ENCODE data around the gene CD300LG.

The CD300LG gene

DNA sequence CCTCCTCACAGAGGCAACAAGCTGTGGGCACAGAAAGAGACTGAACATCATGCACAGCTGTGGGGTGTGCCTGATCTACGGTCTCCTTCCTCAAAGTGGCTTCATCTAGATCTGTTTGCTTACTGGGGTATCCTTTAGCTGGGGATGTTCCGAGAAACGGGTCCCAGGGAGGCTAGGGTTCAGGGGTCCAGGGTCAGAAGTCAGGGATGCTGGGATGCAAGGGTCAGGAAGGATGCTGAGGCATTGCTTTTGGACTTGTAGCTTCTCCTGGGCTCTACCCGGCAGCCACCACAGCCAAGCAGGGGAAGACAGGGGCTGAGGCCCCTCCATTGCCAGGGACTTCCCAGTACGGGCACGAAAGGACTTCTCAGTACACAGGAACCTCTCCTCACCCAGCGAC is 6.6 kb downstream of the CD300LG start:
- no peak for TF ChIP-seq ZFX (IDR thresholded peaks at IDR 0.05; ENCODE audit: borderline replicate concordance)
- TF ChIP-seq, protein P1, sequence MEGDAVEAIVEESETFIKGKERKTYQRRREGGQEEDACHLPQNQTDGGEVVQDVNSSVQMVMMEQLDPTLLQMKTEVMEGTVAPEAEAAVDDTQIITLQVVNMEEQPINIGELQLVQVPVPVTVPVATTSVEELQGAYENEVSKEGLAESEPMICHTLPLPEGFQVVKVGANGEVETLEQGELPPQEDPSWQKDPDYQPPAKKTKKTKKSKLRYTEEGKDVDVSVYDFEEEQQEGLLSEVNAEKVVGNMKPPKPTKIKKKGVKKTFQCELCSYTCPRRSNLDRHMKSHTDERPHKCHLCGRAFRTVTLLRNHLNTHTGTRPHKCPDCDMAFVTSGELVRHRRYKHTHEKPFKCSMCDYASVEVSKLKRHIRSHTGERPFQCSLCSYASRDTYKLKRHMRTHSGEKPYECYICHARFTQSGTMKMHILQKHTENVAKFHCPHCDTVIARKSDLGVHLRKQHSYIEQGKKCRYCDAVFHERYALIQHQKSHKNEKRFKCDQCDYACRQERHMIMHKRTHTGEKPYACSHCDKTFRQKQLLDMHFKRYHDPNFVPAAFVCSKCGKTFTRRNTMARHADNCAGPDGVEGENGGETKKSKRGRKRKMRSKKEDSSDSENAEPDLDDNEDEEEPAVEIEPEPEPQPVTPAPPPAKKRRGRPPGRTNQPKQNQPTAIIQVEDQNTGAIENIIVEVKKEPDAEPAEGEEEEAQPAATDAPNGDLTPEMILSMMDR (IDR thresholded peaks at IDR 0.05) = no peak
- no peak overlapping the region for H3K27ac ChIP-seq

DNA sequence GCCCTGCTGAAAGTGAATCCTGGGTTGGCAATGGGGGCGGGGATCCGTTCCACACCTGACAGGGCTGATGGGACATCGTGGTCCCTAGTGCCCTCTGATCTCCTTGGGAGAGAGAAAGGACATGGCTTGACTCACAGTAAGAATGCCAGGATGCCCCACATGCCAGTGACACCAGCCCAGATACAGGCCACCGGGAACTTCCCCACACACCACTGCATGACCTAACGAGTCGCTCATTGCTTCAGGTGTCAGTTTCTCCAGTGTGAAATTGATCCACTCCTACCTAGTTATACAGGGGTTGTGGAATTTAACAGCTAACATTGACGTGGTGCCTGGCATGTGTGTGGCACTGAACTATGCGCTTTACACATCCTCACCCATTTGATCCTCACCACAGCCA is 7.5 kb downstream of the CD300LG start:
- TF ChIP-seq ZFX (IDR thresholded peaks at IDR 0.05; ENCODE audit: borderline replicate concordance) = no peak
- TF ChIP-seq, protein P1 (IDR thresholded peaks at IDR 0.05) = no peak
- no peak overlapping the region for H3K27ac ChIP-seq

DNA sequence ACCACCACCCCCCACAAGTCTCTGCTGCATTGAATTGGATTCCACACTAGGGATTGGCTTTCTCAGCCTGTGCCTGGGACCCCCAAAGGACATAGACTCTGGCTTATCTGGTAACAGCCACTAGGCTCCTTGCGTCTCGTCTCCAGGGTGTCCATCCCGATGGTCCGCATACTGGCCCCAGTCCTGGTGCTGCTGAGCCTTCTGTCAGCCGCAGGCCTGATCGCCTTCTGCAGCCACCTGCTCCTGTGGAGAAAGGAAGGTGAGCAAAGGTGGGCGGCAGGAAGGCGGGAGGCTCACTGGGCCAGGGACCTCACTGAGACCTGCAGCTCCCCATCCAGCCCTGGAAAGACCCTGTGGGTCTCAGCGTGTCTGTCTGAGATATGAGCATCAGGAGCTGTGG is 8.1 kb downstream of the CD300LG start:
- H3K27ac ChIP-seq = no peak overlapping the region
- no peak for TF ChIP-seq ZFX (IDR thresholded peaks at IDR 0.05; ENCODE audit: borderline replicate concordance)
- TF ChIP-seq, protein P1 (IDR thresholded peaks at IDR 0.05) = no peak

DNA sequence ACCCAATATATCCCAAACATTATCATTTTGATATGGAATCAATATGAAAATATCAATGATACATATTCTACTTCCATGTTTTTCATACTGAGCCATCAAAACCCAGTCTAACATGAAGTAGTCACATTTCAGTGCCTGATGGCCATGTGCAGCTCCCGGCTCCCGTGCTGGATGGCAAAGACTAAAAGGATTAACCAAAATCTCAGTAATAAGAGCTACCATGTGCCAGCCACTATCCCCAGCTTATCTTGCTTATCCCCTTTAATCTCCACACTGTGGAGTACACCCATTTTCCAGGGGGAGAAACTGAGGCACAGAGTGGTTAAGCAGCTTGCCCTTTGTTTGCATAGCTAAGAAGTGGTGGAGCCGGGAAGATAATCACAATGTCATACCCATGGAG is 9.2 kb downstream of the CD300LG start:
- no peak overlapping the region for H3K27ac ChIP-seq
- no peak for TF ChIP-seq ZFX (IDR thresholded peaks at IDR 0.05; ENCODE audit: borderline replicate concordance)
- TF ChIP-seq, protein P1 (IDR thresholded peaks at IDR 0.05) = no peak

DNA sequence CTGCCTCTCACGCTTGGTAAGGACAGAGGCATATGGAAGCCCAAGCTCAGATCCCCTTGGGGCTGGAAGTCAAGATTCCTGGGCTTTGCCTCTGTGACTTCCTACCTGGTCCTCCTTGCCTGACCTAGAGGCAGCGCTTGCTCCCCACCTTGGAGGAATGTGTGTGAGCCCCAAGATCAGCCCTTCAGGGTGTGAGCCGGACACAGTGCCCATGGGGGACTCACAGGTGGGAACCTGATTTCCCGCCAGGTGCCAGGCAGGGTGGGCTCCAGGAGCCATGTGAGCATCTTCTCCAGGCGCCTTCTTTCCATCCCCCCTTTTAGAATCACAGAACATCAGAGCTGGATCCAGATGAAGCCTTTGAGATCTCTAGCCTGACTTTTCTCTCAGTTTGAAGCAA is 10.2 kb downstream of the CD300LG start:
- TF ChIP-seq, protein P1 (IDR thresholded peaks at IDR 0.05) = no peak
- no peak for TF ChIP-seq ZFX (IDR thresholded peaks at IDR 0.05; ENCODE audit: borderline replicate concordance)
- H3K27ac ChIP-seq = no peak overlapping the region

DNA sequence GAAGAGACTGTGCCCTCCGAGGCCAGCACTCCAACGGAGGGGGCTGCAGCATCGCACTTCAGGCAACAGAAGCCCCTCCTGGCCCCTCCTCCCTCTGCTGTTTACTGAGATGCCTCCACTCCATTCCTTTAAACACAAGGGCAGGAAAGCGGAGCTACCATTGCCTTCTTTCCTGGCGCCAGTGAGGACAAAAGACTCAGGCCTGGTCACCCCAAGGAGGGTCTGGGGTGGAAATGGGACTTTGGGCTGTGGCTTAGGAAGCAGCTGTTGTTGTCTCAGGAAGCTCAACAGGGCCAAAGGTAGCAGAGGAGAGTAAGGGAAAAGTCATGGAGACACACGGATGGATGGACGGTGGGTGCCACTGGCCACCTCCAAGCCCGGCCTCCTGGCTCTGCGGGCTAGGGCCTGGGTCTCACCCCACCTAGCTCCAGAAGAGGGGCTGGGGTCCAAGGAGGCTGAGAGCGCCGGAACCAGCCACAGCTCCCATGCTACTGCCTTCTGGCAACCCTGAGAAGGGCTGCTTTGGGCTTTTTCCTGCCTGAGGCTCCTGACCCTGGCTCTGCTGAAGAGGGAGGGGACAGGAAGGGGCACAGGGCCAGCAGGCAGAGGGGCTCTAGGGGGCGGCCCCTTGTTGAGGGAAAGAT is 11.1 kb downstream of the CD300LG start:
- TF ChIP-seq, protein P1 (IDR thresholded peaks at IDR 0.05) = no peak
- no peak for TF ChIP-seq ZFX (IDR thresholded peaks at IDR 0.05; ENCODE audit: borderline replicate concordance)

DNA sequence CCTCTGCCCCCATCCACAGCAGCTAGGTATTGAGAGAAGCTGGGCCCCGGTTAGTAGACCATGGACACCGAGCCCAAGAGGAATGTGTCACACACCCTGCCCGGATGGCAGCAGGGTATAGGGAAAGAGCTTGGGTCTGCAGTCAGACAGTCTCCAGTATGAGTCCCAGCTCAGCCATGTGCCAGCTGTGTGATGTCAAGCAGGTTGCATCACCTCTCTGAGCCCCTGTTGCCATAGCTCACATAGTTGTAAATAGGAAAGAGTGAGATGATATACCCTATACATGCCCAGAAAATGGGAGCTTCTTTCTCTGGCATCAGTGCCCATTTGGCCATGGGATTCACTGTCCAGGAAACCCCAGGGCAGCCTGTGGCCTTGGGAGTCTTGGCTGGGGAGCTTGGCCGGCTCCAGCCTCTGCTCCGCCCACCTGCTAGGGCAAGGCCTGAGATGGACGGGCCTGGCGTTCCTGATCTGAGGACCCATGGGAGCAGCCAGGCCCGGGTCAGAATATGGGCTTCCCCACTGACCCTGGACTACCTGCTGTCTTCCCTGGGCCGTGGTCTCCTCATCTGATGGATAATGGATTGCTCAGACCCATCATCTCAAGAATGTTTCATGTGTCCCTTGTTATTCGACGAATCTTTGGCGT is 13.2 kb downstream of the CD300LG start:
- H3K27ac ChIP-seq = no peak overlapping the region
- TF ChIP-seq, protein P1 (IDR thresholded peaks at IDR 0.05) = no peak
- no peak for TF ChIP-seq ZFX (IDR thresholded peaks at IDR 0.05; ENCODE audit: borderline replicate concordance)

More for the DNA sequence above, 11.1 kb downstream of the CD300LG start:
- H3K27ac ChIP-seq = no peak overlapping the region

All from 22Rv1 (cell line).